Measurements from ENCODE around the gene CYP39A1.

DNA sequence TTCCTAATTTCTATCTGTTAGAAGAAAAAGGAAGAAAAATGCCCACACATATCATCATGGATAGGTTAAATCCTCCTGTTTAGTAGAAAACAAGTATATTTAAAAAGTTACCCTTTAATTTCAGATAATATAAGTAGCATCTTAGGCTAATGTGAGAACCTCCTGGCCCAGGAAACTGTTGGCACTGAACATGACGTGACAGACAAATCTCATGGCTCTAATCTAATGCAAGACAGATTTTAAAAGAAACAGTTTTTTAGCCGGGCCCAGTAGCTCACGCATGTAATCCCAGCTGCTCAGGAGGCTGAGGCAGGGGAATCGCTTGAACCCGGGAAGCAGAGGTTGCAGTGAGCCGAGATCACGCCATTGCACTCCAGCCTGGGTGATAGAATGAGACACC, 22.9 kb downstream of the CYP39A1 start:
- TF ChIP-seq SIN3A (IDR thresholded peaks at IDR 0.05; ENCODE audit: borderline replicate concordance, insufficient read depth, low read length) (no peak), POLR2AphosphoS5 (IDR thresholded peaks at IDR 0.05; ENCODE audit: low read depth, low read length) (no peak)
